ENCODE data around the gene EFEMP1.

GRCh38 chr2:55877087-55877436, 46.5 kb downstream of the EFEMP1 start:
- no peak for TF ChIP-seq RAD21 (IDR thresholded peaks at IDR 0.05; ENCODE audit: insufficient read depth, low read depth, low read length)
- no peak for TF ChIP-seq IRF3 (IDR thresholded peaks at IDR 0.05)
- TF ChIP-seq EZH2 (IDR thresholded peaks at IDR 0.05; ENCODE audit: borderline replicate concordance, control insufficient read depth, low read depth, low read length), result no peak
- no peak for TF ChIP-seq HDGF (IDR thresholded peaks at IDR 0.05)
- no peak for TF ChIP-seq TARDBP (IDR thresholded peaks at IDR 0.05; ENCODE audit: borderline replicate concordance)
- no peak for TF ChIP-seq CTCF (IDR thresholded peaks at IDR 0.05 in 2 of 3, conservative IDR thresholded peaks at IDR 0.05 in 1 of 3; ENCODE audit: control insufficient read depth in 2 of 3, extremely low read depth in 1 of 3, insufficient read depth in 1 of 3, low read depth in 3 of 3, low read length in 3 of 3)
- TF ChIP-seq EP300 (IDR thresholded peaks at IDR 0.05; ENCODE audit: borderline replicate concordance in 1 of 2, control insufficient read depth in 1 of 2, low read depth in 2 of 2, low read length in 2 of 2), result no peak
- TF ChIP-seq SREBF2 (IDR thresholded peaks at IDR 0.05; ENCODE audit: low read length), result no peak
- TF ChIP-seq POLR2A (IDR thresholded peaks at IDR 0.05; ENCODE audit: low read depth, low read length), result no peak
- TF ChIP-seq TCF12 (IDR thresholded peaks at IDR 0.05; ENCODE audit: low read depth, low read length), result no peak
- no peak for TF ChIP-seq KLF5 (IDR thresholded peaks at IDR 0.05; ENCODE audit: partially characterized antibody)
- no peak for TF ChIP-seq POLR2AphosphoS5 (IDR thresholded peaks at IDR 0.05; ENCODE audit: low read length)
- TF ChIP-seq CHD4 (IDR thresholded peaks at IDR 0.05), result no peak
